Heart left ventricle (tissue), 16 donors: ENCODE results near the gene CELF5. TPM values are rescaled to one million over a fixed set of nuclear protein-coding genes. Genes with fewer than 3 reads are reported as not detected.

ENCODE experiments used
- ATAC-seq, 4 donors: fragments of 200-7000 bp; cut with Tn5 transposase; one replicate each; pipeline ENCODE4 v1.9.1; 2020 to 2022; ENCODE audit warnings: moderate library complexity in 4 of 4, mild to moderate bottlenecking in 3 of 4, moderate number of reproducible peaks in 1 of 4
- DNase-seq, 5 donors: peaks; one replicate each; pipeline ENCODE4 v3.0.0-alpha.2; 2020
- H3K27ac ChIP-seq, 12 donors: fragments of 200-600 bp; sonication (generic) in 4 of 12; one replicate each; pipeline versions ENCODE4 v1.5.0 to v1.8.0; 2016 to 2022; ENCODE audit warnings: mild to moderate bottlenecking in 2 of 12
- H3K27me3 ChIP-seq, 9 donors: fragments of 200-600 bp; sonication (generic) in 2 of 9; one replicate each; pipeline versions ENCODE4 v1.5.1 to v1.8.0; 2016 to 2022; ENCODE audit warnings: mild to moderate bottlenecking in 3 of 9
- H3K36me3 ChIP-seq, 9 donors: fragments of 200-600 bp; sonication (generic) in 2 of 9; one replicate each; pipeline versions ENCODE4 v1.5.0 to v1.8.0; 2018 to 2022; ENCODE audit warnings: mild to moderate bottlenecking in 2 of 9
- H3K4me1 ChIP-seq, 12 donors: fragments of 200-600 bp; sonication (generic) in 4 of 12; one replicate each; pipeline versions ENCODE4 v1.5.0 to v1.8.0; 2016 to 2022; ENCODE audit warnings: mild to moderate bottlenecking in 3 of 12
- H3K4me3 ChIP-seq, 12 donors: fragments of 200-600 bp; sonication (generic) in 4 of 12; one replicate each; pipeline versions ENCODE4 v1.5.0 to v1.8.0; 2017 to 2022; ENCODE audit warnings: mild to moderate bottlenecking in 9 of 12, moderate library complexity in 4 of 12
- H3K9me3 ChIP-seq, 12 donors: fragments of 200-600 bp; sonication (generic) in 4 of 12; one replicate each; pipeline versions ENCODE4 v1.5.0 to v1.8.0; 2016 to 2022; ENCODE audit warnings: mild to moderate bottlenecking in 1 of 12
- POLR2A ChIP-seq, 2 donors: fragments of 450-650 bp; IDR thresholded peaks; one replicate each; pipeline ENCODE4 v1.6.1; 2017; ENCODE audit warnings: antibody characterized with exemption in 2 of 2, mild to moderate bottlenecking in 2 of 2, moderate library complexity in 2 of 2
- WGBS, 4 donors: extraction: QIAGEN DNeasy Blood & Tissue Kit in 2 of 4; methylation state at CpG; one replicate each; pipeline versions ENCODE4 v1.1.5 to v1.1.7; 2013 to 2018; 5-methylcytosine and 5-hydroxymethylcytosine counted together
- intact Hi-C, 10 donors: fragments of 100-400 bp; cut with DNase I; formaldehyde crosslinking; loops; one replicate each; pipeline versions ENCODE4 v1.11.1 to v1.14.2; 2022
- polyA plus RNA-seq, 2 donors: library from polyadenylated mRNA; stranded (reverse); fragments of 200-250 nt; gene quantifications; one replicate each; pipeline ENCODE4 v1.2.3, GENCODE V29; 2013
- total RNA-seq, 9 donors: library from RNA; depleted of rRNA in 2 of 9; stranded (reverse); fragments of >200 nt in 2 of 9; fragmentation: NEBNext Ultra II Directional in 3 of 9; extraction: Animal tissue kit (Norgen Biotek cat#: 25700) in 3 of 9; gene quantifications; one replicate each; pipeline versions ENCODE4 v1.1.0 to v1.2.4, GENCODE V29; 2016 to 2023
- TF ChIP-seq, protein P1 (sequence below), 12 donors: fragments of 200-600 bp; sonication (generic) in 4 of 12; IDR thresholded peaks; one replicate each; pipeline versions ENCODE4 v1.5.0 to v1.8.0; 2018 to 2022; ENCODE audit warnings: antibody characterized with exemption in 12 of 12, mild to moderate bottlenecking in 5 of 12
- donor health status: ischemic (EF 13 %, LVEDD 7.1; RV severe dilation, severe dysfunction).
- donor health status: healthy with polysubstance abuse.
- donor health status: DM: no; HTN: yes; CAD: no.
- donor health status: DM: no; HTN: no; CAD: no.
- donor health status: ischemic (EF 25% LVEDD 6.9; RV normal size, moderate dysfunction).
- donor health status: ischemic (EF 25% LVEDD 5.7; RV mildly dilated, moderate dysfunction).
- donor health status: healthy.
- donor health status: DM: yes; HTN: yes; CAD: no.
- donor health status: ischemic (EF 35%, LVEDD 5.7; RV mildly dilated, moderate dysfunction).
- donor health status: nonischemic (EF 11% LVEDD 7.7; RV severe dilation, severe dysfunction).
- donor health status: DM: yes; HTN: yes; CAD: no.
- donor health status: PGD.
- donor health status: ischemic (EF 29% LVEDD 5.4; RV normal size, mild dysfunction).
- donor health status: nonischemic (EF 23%, LVEDD 6.1; RV moderate dilation, normal function).

Gene CELF5
- total and polyA plus RNA-seq, 11 donors = not detected

- peaks cover 0 to 16% (median 0%) of the 10 kb centered on the region in 12 donors for H3K4me1 ChIP-seq
- ATAC-seq = no peak
- intact Hi-C loops = no loop called here
- TF ChIP-seq POLR2A (IDR thresholded peaks at IDR 0.05) = no peak
- TF ChIP-seq, protein P1, sequence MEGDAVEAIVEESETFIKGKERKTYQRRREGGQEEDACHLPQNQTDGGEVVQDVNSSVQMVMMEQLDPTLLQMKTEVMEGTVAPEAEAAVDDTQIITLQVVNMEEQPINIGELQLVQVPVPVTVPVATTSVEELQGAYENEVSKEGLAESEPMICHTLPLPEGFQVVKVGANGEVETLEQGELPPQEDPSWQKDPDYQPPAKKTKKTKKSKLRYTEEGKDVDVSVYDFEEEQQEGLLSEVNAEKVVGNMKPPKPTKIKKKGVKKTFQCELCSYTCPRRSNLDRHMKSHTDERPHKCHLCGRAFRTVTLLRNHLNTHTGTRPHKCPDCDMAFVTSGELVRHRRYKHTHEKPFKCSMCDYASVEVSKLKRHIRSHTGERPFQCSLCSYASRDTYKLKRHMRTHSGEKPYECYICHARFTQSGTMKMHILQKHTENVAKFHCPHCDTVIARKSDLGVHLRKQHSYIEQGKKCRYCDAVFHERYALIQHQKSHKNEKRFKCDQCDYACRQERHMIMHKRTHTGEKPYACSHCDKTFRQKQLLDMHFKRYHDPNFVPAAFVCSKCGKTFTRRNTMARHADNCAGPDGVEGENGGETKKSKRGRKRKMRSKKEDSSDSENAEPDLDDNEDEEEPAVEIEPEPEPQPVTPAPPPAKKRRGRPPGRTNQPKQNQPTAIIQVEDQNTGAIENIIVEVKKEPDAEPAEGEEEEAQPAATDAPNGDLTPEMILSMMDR (IDR thresholded peaks at IDR 0.05) = no peak
- H3K36me3 ChIP-seq = no peaks in the 10 kb centered on the region
- 59 to 68% (median 62%) methylated on average over 5 to 6 of the region's 6 CpGs for whole genome bisulfite sequencing, 4 donors
- H3K9me3 ChIP-seq = no peaks in the 10 kb centered on the region
- no peak overlapping the region for H3K27ac ChIP-seq
- no peak for DNase-seq
- H3K4me3 ChIP-seq = no peak overlapping the region
- peaks cover 26 to 76% (median 35%) of the 10 kb centered on the region in 9 donors for H3K27me3 ChIP-seq
These were observed 58.1 kb downstream of the CELF5 start for GRCh38 chr19:3282564-3282963.

- intact Hi-C loops = no loop called here
- no peak for TF ChIP-seq POLR2A (IDR thresholded peaks at IDR 0.05)
- TF ChIP-seq, protein P1 (IDR thresholded peaks at IDR 0.05) = no peak
- H3K9me3 ChIP-seq = no peaks in the 10 kb centered on the region
These were observed 58.8 kb downstream of the CELF5 start for GRCh38 chr19:3283246-3283751.

DNA sequence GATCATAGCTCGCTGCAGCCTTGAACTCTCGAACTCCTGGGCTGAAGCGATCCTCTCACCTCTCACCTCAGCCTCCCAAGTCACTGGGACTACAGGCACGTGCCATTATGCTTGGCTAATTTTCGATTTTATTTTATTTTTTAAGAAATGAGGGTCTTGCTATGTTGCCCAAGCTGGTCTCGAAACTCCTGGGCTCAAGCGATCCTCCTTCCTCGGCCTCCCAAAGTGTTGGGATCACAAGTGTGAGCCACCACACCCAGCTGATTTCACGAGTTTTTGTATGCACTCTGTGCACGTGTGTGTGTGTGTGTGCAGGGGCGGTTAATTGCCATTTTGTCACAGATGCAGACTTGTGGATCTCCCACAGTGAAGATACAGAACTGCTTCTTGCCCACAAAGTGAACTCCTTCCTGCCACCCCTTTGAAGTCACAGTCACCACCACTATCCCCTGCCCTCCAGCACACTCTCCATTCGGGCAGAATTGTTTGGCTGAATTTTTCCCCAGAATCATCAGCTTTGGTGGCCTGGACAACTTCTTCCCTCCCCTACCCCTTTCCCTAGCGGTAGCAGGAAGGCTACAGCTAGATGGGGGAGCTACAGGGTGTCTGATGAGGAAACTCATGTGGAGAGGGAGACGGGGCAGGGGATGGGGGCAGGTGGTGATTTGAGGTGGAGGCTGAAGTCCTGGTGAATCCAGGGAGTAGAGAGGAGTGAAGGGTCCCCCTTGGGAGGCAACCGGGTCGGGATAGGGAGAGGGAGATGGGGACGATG lies 59.6 kb downstream of the CELF5 start:
- no peaks in the 10 kb centered on the region for H3K9me3 ChIP-seq
- 58 to 68% (median 63%) methylated on average over 17 of the region's 17 CpGs for WGBS, 4 donors
- peaks cover 0 to 16% (median 0%) of the 10 kb centered on the region in 12 donors for H3K4me1 ChIP-seq
- H3K36me3 ChIP-seq = no peaks in the 10 kb centered on the region
- H3K27ac ChIP-seq = no peak overlapping the region
- DNase-seq (no peak), ATAC-seq (no peak)
- intact Hi-C loops = no loop called here
- peaks cover 29 to 75% (median 38%) of the 10 kb centered on the region in 9 donors for H3K27me3 ChIP-seq
- TF ChIP-seq POLR2A (IDR thresholded peaks at IDR 0.05) = no peak
- TF ChIP-seq, protein P1 (IDR thresholded peaks at IDR 0.05) = no peak
- no peak overlapping the region for H3K4me3 ChIP-seq

More at GRCh38 chr19:3283246-3283751, 58.8 kb downstream of the CELF5 start:
- Histone ChIP-seq H3K27me3 (peaks cover 26 to 72% (median 35%) of the 10 kb centered on the region in 9 donors), H3K36me3 (no peaks in the 10 kb centered on the region), H3K4me1 (peaks cover 0 to 16% (median 0%) of the 10 kb centered on the region in 12 donors), H3K27ac (no peak overlapping the region), H3K4me3 (no peak overlapping the region)
- ATAC-seq = no peak
- WGBS, 4 donors = 72 to 87% (median 79%) methylated on average over 7 of the region's 7 CpGs
- no peak for DNase-seq
